Dedifferentiated amniotic fluid mesenchymal stem cell (primary cell): ENCODE data around the gene ABHD5.

Experiments
- DNase-seq: peaks from one replicate; pipeline ENCODE4 v3.0.0-alpha.2; 2016; ENCODE audit errors: extremely low spot score

The ABHD5 gene

GRCh38 chr3:43755516-43756200 lies 64.9 kb downstream of the ABHD5 start:
- no peak for DNase-seq

DNA sequence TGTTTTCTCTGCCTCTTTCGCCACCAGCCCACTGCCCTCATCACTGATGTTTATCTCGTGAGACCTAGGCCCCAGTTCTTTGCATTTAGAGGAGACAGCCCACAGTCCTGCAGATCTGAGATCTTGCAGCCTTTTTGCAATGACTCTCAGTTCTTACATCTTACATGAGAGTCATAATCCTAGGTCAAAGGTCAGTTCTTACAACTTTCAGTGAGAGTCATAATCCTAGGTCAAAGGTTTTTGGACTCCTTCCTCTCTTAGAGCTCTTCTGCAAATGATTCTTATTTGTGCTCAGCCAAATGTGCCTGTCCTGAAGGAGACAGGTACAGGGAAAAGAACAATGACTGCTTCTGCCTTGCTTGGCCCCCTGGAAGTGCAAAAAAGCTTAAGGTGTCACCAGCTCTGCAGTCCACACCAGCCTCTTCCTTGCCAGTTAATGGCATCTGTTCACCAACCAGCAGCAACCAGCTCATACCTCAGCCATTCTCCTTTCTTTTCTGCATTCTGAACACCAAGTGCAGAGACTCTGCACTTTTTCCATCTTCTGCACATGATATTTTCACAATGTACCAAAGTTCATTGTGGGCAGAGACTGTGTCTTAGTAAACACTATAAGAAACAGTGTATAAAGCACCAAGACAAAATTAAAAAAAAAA lies 67.1 kb downstream of the ABHD5 start:
- no peak for DNase-seq

DNA sequence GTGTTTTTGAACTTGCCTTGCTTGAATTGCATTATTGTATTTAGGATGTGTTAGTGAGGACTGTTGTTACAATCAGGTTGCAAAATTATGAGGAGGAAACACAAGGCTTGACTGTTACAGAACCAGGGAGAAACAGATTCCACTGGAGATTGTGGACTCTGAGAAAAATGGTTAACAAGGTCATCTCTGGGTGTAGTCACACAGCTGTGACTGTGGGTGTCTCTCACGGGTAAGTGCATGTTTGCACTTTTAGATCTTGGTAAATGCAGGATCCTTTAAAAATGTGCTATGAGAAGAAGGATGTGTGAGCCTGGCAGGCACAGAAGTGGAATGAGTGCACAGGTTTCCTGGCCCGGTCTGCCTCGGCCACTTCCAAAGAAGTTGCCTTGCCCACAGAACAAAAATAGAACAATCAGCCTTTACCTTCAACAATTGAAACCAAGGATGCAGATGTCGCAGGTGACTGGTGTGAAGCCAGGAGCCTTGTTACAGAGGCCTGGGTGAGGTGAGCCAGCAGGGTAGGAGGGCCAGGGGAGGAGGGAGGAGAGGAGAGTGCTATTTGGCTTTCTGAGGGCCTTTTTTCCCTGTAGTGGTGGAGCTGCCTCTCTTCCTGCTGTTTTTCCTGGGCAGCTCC lies 68.0 kb downstream of the ABHD5 start:
- no peak for DNase-seq

DNA sequence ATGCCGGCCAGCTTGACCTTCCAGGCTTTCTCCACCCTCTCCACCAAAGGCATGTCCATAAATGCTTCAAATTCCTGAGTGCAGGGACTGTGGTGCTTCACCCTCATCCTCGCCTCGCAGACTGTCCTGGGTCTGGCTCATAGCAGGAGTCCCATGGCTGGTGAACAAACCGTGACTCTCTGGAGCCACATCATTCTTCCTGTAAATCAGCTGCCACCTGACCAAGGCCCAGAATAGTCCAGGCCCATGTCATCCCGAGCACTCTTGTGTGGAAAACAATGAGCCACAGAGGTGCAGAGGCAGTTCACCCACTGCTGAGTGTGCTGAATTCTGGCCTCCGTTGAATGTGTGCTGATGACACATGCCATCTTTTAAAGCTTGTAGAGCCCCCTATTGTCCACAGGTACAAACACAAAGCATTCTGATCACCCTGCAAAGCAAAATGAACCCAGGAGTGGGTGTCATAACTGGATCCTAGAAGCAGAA lies 68.6 kb downstream of the ABHD5 start:
- DNase-seq, result no peak

DNA sequence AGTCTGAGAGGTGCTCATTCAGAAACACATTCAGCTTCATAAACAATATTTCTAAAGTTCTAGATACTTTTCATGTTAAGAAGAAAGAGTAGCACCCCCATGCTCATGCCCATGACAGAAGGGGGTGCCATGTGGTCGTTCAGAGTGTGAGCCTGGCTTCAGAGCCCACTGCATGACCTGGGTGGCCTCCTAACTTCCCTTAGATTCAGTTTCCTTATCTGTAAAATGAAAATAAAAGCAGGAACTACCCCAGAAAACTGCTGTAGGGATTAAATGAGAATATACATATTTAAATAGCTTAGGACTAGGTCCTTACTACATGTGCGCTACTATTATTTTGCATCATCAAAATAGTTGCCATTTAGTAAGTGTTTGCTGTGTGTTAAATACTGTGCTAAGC lies 69.2 kb downstream of the ABHD5 start:
- DNase-seq, result no peak

- no peak for DNase-seq
Observed at GRCh38 chr3:43760938-43761337, 70.2 kb downstream of the ABHD5 start.

GRCh38 chr3:43762451-43762850 lies 71.7 kb downstream of the ABHD5 start:
- no peak for DNase-seq

DNA sequence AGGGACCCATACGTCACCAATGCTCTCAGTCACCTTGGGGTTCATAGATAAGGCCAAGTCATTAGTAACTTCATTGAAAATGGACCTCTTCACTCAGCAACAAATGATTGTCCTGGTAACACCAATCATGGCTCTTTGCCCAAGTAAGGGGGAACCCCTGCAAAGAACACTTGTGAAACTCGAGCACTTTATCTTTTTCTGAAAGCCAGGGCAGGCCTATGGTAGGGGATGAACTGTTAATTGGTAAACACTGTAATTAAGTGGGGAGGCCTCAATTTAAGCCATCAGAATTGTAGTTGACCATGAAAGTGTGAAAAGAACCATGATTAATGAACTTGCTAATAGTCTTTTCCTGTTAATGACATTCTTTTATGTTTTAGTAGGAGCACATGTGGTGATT lies 73.3 kb downstream of the ABHD5 start:
- DNase-seq, result no peak

DNA sequence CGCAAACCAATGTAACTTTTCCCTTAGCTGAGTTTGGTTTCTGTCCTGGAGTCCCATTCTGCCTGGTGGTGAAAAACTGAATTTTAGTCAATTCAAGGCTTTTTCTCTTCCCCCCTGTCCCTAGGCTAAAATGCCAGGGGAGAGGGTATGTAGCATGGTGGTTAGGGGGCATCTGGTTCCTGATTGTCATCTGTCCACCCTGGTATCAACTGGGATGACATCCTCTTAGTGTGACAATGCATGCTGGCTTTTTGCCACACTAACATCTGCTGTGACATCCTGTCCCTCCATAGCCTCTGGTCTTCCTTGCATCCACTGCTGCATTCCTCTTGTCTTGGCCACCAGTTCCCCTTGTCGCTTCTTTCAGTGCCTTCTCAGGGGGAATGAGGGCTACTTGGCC lies 73.7 kb downstream of the ABHD5 start:
- no peak for DNase-seq

GRCh38 chr3:43765521-43765971 lies 74.8 kb downstream of the ABHD5 start:
- peak; percentile 45 for DNase-seq

- DNase-seq, result no peak
Observed at GRCh38 chr3:43766672-43767465, 76.1 kb downstream of the ABHD5 start.

DNA sequence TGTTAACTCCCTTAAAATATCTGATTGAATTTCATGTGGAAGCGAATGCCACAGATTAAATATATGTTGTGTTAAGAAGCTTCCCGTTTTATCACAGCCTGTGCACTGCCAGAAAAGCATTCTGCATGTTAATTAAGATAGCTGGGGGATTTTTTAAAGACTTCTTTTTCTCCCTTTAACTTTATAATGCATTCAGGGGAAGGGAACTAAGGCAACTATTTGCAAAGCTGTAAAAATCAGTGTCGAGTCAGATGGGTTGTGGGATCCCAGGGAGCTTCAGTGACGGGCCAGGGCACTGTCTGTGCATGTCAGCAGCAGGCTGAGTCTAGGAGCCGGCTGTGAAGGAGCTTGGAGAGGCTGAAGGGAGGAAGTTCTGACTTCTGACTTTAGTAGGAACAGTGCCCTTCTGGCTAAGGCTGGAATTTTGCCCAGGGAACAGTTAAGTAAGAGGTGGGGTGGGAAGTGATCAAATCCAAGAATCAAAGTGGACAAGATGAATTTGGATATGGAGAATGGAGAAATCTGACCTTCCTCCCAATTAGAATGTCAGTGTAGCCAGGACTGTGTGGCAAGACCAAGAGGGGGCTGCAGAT lies 77.7 kb downstream of the ABHD5 start:
- no peak for DNase-seq

- peak; percentile 97 for DNase-seq
Observed at GRCh38 chr3:43769097-43769884, 78.6 kb downstream of the ABHD5 start.

DNA sequence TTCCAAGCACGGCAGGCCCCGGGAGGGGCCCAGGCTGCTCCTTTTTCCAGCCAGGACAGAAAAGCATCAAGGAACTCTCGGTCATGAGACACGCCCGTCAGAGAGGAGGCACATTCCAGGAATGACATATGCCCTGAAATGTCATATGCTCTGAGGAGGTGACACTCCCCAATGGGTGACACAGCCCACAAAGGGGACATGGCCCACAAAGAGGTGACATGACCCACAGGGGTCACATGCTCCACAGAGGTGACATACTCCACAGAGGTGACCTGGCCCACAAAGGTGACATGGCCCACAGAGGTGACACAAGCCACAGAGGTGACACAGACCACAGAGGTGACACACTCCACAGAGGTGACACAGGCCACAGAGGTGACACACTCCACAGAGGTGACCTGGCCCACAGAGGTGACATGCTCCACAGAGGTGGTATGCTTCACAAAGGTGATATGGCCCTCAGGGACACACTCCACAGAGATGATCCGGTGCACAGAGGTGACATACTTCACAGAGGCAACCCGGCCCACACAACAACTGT lies 79.2 kb downstream of the ABHD5 start:
- no peak for DNase-seq

GRCh38 chr3:43770426-43771103 lies 79.8 kb downstream of the ABHD5 start:
- DNase-seq, result no peak

GRCh38 chr3:43771610-43772009 lies 80.9 kb downstream of the ABHD5 start:
- DNase-seq, result no peak

DNA sequence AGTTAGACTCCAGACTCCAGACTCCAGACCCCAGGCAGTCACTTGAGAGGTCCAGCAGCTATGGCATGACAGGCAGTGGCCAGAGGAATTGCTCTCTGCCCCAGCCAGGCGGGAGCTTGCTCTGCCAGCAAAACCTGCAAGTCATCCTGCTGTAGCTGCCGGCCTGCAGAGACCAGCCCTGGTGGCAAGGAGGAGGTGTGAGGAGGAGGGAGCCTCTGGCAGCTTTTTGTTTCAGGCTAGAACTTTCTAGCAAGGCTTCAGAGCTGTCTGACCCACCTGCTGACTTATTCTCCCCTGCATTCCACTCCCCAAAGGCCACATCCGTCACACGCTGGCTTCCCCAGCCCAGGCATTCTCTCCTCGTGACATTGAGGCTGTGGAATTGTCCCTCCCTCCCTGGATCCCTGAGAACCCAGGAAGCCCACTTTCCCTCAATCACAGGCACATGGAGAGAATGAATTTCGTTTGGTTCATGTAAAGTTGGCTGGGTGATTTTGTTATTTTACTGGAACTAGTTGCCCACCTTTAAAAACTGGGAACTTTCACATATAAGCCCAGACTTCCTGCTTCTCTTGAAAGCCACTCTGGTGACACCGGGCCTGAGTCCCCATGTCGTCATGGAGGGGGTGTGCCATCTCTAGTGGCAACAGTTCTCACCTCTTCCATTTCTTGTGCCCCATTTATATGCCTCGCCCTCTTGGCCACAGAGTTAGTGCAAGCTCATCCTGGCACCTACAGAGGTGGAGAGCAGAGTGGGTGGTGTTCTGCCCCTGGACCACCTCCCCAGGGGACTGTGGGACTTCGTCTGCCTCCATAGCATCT lies 82.7 kb downstream of the ABHD5 start:
- peak; percentile 31 for DNase-seq

- no peak for DNase-seq
Observed at GRCh38 chr3:43774799-43775198, 84.1 kb downstream of the ABHD5 start.

DNA sequence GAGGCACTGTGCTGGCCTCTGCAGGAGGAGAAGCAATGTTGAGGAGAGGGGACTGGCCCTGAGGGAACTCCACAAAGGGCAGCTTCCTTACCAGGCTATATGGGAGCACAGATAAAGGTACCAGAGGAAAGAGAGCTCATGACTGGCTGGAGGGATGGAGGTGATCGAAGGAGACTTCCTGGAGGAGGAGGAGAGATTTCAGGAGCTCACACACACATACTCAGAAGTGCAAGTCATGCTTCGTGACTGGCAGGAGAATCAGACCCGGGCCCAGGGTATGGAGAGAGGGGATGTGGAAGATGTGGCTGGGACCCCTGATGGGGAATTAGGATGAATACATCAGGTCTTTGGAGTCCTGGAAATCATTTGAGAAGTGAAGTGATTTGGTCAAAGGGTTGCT lies 85.4 kb downstream of the ABHD5 start:
- DNase-seq, result no peak
